Esophagus muscularis mucosa (tissue), 4 donors: Measurements from ENCODE around the gene PPP3CA. TPM values are rescaled to one million over a fixed set of nuclear protein-coding genes. Genes with fewer than 3 reads are reported as not detected.

Experiments used
- DNase-seq: peaks from one replicate; pipeline ENCODE4 v3.0.0-alpha.2; 2017; ENCODE audit errors: extremely low spot score
- H3K27ac ChIP-seq, 4 donors: fragments of 200-600 bp; sonication (generic); replicated peaks in 1 of 4; 1 replicate in 3 of 4; 2 replicates in 1 of 4; pipeline ENCODE4 v1.5.1; 2016 to 2019; ENCODE audit warnings: mild to moderate bottlenecking in 1 of 4
- H3K27me3 ChIP-seq, 4 donors: fragments of 200-600 bp; sonication (generic); one replicate each; pipeline versions ENCODE4 v1.5.1 to v1.6.0; 2016 to 2019
- H3K36me3 ChIP-seq, 4 donors: fragments of 200-600 bp; sonication (generic); one replicate each; pipeline ENCODE4 v1.5.1; 2016 to 2019
- H3K4me1 ChIP-seq, 4 donors: fragments of 200-600 bp; sonication (generic); one replicate each; pipeline ENCODE4 v1.5.1; 2016 to 2019
- H3K4me3 ChIP-seq, 4 donors: fragments of 200-600 bp; sonication (generic); 1 replicate in 2 of 4; 2 replicates in 2 of 4; pipeline ENCODE4 v1.5.1; 2016 to 2019; ENCODE audit warnings: mild to moderate bottlenecking in 4 of 4, moderate library complexity in 1 of 4
- H3K9me3 ChIP-seq, 4 donors: fragments of 200-600 bp; sonication (generic); 1 replicate in 3 of 4; 2 replicates in 1 of 4; pipeline ENCODE4 v1.5.1; 2016 to 2019
- EP300 ChIP-seq: sonication (generic); formaldehyde crosslinking; IDR thresholded peaks from one replicate; pipeline ENCODE4 v1.6.1; 2017; ENCODE audit warnings: antibody characterized with exemption
- POLR2A ChIP-seq: fragments of 450-650 bp; IDR thresholded peaks from one replicate; pipeline ENCODE4 v1.6.1; 2017; ENCODE audit warnings: antibody characterized with exemption, moderate library complexity, mild to moderate bottlenecking, low read depth
- POLR2AphosphoS5 ChIP-seq, 2 donors: sonication (generic); formaldehyde crosslinking; IDR thresholded peaks; one replicate each; pipeline ENCODE4 v1.6.1; 2017; ENCODE audit warnings: antibody characterized with exemption in 2 of 2
- intact Hi-C: fragments of 100-400 bp; cut with DNase I; formaldehyde crosslinking; loops from one replicate; pipeline ENCODE4 v1.15.1; 2023
- small RNA-seq, 3 donors: library from RNA; depleted of rRNA; stranded (forward); fragments of <200 nt; gene quantifications; one replicate each; pipeline ENCODE3, GENCODE V24; 2016
- total RNA-seq, 4 donors: library from RNA; depleted of rRNA; stranded (reverse); fragments of >200 nt; gene quantifications; one replicate each; pipeline versions ENCODE4 v1.1.0 to v1.2.1, GENCODE V29; 2016
- TF ChIP-seq, protein P1 (sequence below), 3 experiments: fragments of 200-600 bp in 2 of 3; fragments of 450-650 bp in 1 of 3; sonication (generic) in 2 of 3; IDR thresholded peaks; one replicate each; pipeline ENCODE4 v1.5.1; 2017 to 2019; ENCODE audit warnings: antibody characterized with exemption in 3 of 3, mild to moderate bottlenecking in 2 of 3, moderate library complexity in 1 of 3

The PPP3CA gene
- total RNA-seq, 4 donors from 2014 or later, result 21.3 to 31.6 (median 23.3) TPM

DNA sequence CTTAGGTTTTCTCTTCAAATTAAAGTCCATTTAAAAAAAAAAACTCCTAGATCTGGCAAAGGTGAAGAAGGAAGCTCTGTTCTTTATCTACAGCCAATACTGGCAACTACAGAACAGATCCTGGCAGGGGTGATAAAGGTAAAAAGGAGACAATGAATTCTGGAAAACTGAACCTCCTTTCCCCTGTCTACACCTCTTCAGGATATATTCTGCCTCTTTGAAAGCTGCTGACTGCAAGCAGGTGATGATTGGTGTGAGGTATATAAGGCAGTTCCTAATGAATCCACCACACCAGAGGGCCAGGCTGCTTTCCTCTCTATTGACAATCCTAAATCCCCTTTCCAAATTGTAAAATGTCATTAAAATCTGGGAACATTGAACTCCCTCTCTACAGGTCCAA lies 370.1 kb downstream of the PPP3CA start:
- Histone ChIP-seq H3K36me3 (no peaks in the 10 kb centered on the region), H3K4me1 (peaks cover 5 to 34% (median 24%) of the 10 kb centered on the region in 4 donors), H3K4me3 (no peak overlapping the region), H3K27ac (peak overlapping the region in 2 of 4 donors; percentile 16 to 50), H3K9me3 (no peaks in the 10 kb centered on the region), H3K27me3 (no peaks in the 10 kb centered on the region)
- DNase-seq, result no peak
- TF ChIP-seq POLR2A, result no peak
- TF ChIP-seq, protein P1, sequence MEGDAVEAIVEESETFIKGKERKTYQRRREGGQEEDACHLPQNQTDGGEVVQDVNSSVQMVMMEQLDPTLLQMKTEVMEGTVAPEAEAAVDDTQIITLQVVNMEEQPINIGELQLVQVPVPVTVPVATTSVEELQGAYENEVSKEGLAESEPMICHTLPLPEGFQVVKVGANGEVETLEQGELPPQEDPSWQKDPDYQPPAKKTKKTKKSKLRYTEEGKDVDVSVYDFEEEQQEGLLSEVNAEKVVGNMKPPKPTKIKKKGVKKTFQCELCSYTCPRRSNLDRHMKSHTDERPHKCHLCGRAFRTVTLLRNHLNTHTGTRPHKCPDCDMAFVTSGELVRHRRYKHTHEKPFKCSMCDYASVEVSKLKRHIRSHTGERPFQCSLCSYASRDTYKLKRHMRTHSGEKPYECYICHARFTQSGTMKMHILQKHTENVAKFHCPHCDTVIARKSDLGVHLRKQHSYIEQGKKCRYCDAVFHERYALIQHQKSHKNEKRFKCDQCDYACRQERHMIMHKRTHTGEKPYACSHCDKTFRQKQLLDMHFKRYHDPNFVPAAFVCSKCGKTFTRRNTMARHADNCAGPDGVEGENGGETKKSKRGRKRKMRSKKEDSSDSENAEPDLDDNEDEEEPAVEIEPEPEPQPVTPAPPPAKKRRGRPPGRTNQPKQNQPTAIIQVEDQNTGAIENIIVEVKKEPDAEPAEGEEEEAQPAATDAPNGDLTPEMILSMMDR (IDR thresholded peaks at IDR 0.05), result no peak
- no peak for TF ChIP-seq POLR2AphosphoS5 (IDR thresholded peaks at IDR 0.05)
- TF ChIP-seq EP300, result no peak
- intact Hi-C loops, result no loop called here

Small RNA genes within 50 kb of the gene (small RNA-seq; reads per million reads assigned to genes)
- gene MIR1255A (0 to 1.3 (median 1.0) reads per million in 3 donors), gene MIR8066 (0 reads per million in 3 donors)
